ENCODE data around the gene PHKB.
A peak's percentile ranks its signal among the peaks of the same experiment; 100 is the strongest.

The PHKB gene

DNA sequence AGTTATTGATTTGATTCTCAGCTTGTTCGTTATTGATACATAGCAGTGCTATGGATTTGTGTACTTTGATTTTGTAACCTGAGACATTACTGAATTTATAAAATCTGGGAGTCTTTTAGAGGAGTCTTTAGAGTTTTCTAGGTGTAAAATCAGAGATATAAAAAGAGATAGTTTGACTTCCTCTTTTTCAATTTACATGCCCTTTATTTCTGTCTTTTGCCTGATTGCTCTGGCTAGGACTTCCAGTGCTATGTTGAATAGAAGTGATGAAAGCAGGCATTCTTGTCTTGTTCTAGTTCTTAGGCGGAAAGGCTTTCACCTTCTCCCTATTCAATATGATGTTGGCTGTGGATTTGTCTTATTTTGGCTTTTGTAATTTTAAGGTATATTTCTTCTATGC, 106.2 kb downstream of the PHKB start:
- no peaks in the 10 kb centered on the region for H3K9me3 ChIP-seq (ENCODE audit: control insufficient read depth, insufficient read depth, low read length)
- peaks cover 7% of the 10 kb centered on the region; the same call in 1 of the 2 replicates for H3K36me3 ChIP-seq (ENCODE audit: control insufficient read depth, low read length)
- H3K9me2 ChIP-seq (replicated peaks; ENCODE audit: control insufficient read depth, low read length), result no peaks in the 10 kb centered on the region
- H3F3A ChIP-seq (ENCODE audit: control insufficient read depth, insufficient read depth), result no peaks in the 10 kb centered on the region
- no peaks in the 10 kb centered on the region for H3K27me3 ChIP-seq (ENCODE audit: control insufficient read depth, low read length)
- H3K4me3 ChIP-seq (ENCODE audit: low read length), result no peak overlapping the region
- TF ChIP-seq EZH2phosphoT487 (IDR thresholded peaks at IDR 0.05; ENCODE audit: borderline replicate concordance, low read length), result no peak
- TF ChIP-seq, protein P1, sequence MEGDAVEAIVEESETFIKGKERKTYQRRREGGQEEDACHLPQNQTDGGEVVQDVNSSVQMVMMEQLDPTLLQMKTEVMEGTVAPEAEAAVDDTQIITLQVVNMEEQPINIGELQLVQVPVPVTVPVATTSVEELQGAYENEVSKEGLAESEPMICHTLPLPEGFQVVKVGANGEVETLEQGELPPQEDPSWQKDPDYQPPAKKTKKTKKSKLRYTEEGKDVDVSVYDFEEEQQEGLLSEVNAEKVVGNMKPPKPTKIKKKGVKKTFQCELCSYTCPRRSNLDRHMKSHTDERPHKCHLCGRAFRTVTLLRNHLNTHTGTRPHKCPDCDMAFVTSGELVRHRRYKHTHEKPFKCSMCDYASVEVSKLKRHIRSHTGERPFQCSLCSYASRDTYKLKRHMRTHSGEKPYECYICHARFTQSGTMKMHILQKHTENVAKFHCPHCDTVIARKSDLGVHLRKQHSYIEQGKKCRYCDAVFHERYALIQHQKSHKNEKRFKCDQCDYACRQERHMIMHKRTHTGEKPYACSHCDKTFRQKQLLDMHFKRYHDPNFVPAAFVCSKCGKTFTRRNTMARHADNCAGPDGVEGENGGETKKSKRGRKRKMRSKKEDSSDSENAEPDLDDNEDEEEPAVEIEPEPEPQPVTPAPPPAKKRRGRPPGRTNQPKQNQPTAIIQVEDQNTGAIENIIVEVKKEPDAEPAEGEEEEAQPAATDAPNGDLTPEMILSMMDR (IDR thresholded peaks at IDR 0.05; ENCODE audit: low read depth, low read length, poor library complexity, severe bottlenecking), result no peak
- H3K4me1 ChIP-seq (ENCODE audit: control insufficient read depth, low read length), result peaks cover 14% of the 10 kb centered on the region
- peaks cover 11% of the 10 kb centered on the region for H3K79me2 ChIP-seq (ENCODE audit: control insufficient read depth, low read length)
- no peak overlapping the region for H3K4me2 ChIP-seq (ENCODE audit: low read length)
- H4K20me1 ChIP-seq (ENCODE audit: control insufficient read depth, insufficient read depth, low read depth, low read length), result no peaks in the 10 kb centered on the region
- no peak overlapping the region for H3K27ac ChIP-seq (ENCODE audit: low read depth, low read length)

DNA sequence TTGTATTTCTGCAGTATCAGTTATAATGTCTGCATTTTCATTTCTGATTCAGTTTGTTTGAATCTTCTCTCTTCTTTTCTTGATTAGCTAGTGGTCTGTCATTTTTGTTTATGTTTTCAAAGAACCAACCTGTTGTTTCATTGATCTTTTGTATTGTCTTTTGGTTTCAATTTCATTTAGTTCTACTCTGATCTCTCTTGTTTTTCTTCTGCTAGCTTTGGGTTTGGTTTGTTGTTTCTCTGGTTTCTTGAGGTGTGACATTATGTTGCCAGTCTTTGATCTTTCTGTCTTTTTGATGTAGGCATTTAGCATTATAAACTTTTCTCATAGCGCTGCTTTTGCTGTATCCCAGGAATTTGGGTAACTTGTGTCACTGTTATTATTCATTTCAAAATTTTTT, 107.2 kb downstream of the PHKB start:
- TF ChIP-seq, protein P1 (IDR thresholded peaks at IDR 0.05; ENCODE audit: low read depth, low read length, poor library complexity, severe bottlenecking), result no peak
- no peak for TF ChIP-seq EZH2phosphoT487 (IDR thresholded peaks at IDR 0.05; ENCODE audit: borderline replicate concordance, low read length)
- Histone ChIP-seq H3K9me3 (ENCODE audit: control insufficient read depth, insufficient read depth, low read length) (peaks cover 5% of the 10 kb centered on the region; the same call in 1 of the 2 replicates), H3F3A (ENCODE audit: control insufficient read depth, insufficient read depth) (no peaks in the 10 kb centered on the region), H3K4me2 (ENCODE audit: low read length) (no peak overlapping the region), H3K4me3 (ENCODE audit: low read length) (no peak overlapping the region), H3K79me2 (ENCODE audit: control insufficient read depth, low read length) (peaks cover 11% of the 10 kb centered on the region), H3K36me3 (ENCODE audit: control insufficient read depth, low read length) (peaks cover 12% of the 10 kb centered on the region), H3K9me2 (replicated peaks; ENCODE audit: control insufficient read depth, low read length) (no peaks in the 10 kb centered on the region), H3K27ac (ENCODE audit: low read depth, low read length) (no peak overlapping the region), H3K27me3 (ENCODE audit: control insufficient read depth, low read length) (no peaks in the 10 kb centered on the region), H3K4me1 (ENCODE audit: control insufficient read depth, low read length) (peaks cover 14% of the 10 kb centered on the region), H4K20me1 (ENCODE audit: control insufficient read depth, insufficient read depth, low read depth, low read length) (no peaks in the 10 kb centered on the region)

DNA sequence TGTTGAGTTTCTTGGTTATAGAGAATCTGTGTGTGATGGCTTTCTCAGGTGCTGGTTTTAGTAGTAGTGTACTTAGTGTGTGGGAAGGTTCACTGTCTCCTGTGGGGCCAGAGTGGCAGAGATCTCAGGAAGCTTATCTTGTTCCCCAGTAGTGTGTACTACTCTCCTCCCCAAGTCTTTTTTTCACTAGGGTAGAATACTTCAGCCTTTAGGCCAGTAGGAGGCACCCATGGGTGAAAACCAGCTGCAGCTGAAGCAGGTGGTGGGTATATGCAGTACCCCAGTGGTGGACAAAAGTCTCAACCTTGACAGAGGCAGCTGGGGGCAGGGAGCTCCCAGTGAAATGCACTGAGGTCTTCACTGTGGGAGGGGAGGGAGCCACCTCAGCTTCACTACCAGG, 109.9 kb downstream of the PHKB start:
- H3K9me2 ChIP-seq (replicated peaks; ENCODE audit: control insufficient read depth, low read length), result no peaks in the 10 kb centered on the region
- peaks cover 12% of the 10 kb centered on the region; the same call in 1 of the 2 replicates for H3K9me3 ChIP-seq (ENCODE audit: control insufficient read depth, insufficient read depth, low read length)
- no peak overlapping the region for H3K4me3 ChIP-seq (ENCODE audit: low read length)
- no peak overlapping the region for H3K4me2 ChIP-seq (ENCODE audit: low read length)
- peaks cover 28% of the 10 kb centered on the region for H3K4me1 ChIP-seq (ENCODE audit: control insufficient read depth, low read length)
- H3K79me2 ChIP-seq (ENCODE audit: control insufficient read depth, low read length), result peaks cover 11% of the 10 kb centered on the region
- TF ChIP-seq, protein P1 (IDR thresholded peaks at IDR 0.05; ENCODE audit: low read depth, low read length, poor library complexity, severe bottlenecking), result peak; percentile 20
- TF ChIP-seq EZH2phosphoT487 (IDR thresholded peaks at IDR 0.05; ENCODE audit: borderline replicate concordance, low read length), result no peak
- no peaks in the 10 kb centered on the region for H3K27me3 ChIP-seq (ENCODE audit: control insufficient read depth, low read length)
- H4K20me1 ChIP-seq (ENCODE audit: control insufficient read depth, insufficient read depth, low read depth, low read length), result no peaks in the 10 kb centered on the region
- H3K36me3 ChIP-seq (ENCODE audit: control insufficient read depth, low read length), result peaks cover 22% of the 10 kb centered on the region
- no peaks in the 10 kb centered on the region for H3F3A ChIP-seq (ENCODE audit: control insufficient read depth, insufficient read depth)
- no peak overlapping the region for H3K27ac ChIP-seq (ENCODE audit: low read depth, low read length)

Data from DOHH2 (cell line).